HL-60 (cell line): ENCODE measurements around the gene KCNK5.

ENCODE experiments used
- POLR2AphosphoS5 ChIP-seq: IDR thresholded peaks from 2 replicates; pipeline ENCODE4 v1.6.1; 2012; ENCODE audit warnings: low read depth
- SPI1 ChIP-seq: IDR thresholded peaks from 2 replicates; pipeline ENCODE4 v1.6.1; 2012; ENCODE audit warnings: low read depth, mild to moderate bottlenecking, borderline replicate concordance
- TF ChIP-seq, protein P1 (sequence below): IDR thresholded peaks from one replicate; pipeline ENCODE4 v1.5.1; 2011; ENCODE audit warnings: low read length, control low read depth, inconsistent platforms; ENCODE audit not compliant: insufficient read depth
- TF ChIP-seq, protein P2 (sequence below): IDR thresholded peaks from 2 replicates; pipeline ENCODE4 v1.6.1; 2012; ENCODE audit warnings: low read depth; ENCODE audit not compliant: insufficient replicate concordance

DNA sequence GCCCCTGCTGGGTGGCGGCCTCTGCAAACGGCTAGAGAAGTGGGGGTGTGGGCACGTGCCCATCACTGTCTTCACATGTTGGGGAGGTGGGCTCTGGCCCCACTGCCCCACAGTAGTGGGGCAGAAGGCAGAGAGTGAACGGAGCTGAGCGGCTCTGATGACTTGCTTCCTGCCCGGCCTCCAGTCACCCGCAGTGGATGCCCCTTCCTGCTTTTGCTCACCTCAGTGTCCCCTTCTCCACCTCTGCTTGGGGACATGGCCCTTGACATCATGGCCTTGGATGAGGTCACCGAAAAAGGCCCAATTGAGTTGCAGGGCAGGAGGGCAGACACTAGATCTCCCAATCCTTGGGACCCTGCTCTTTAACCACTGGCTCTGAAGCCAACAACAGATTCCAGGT is 40.1 kb downstream of the KCNK5 start:
- TF ChIP-seq, protein P1, sequence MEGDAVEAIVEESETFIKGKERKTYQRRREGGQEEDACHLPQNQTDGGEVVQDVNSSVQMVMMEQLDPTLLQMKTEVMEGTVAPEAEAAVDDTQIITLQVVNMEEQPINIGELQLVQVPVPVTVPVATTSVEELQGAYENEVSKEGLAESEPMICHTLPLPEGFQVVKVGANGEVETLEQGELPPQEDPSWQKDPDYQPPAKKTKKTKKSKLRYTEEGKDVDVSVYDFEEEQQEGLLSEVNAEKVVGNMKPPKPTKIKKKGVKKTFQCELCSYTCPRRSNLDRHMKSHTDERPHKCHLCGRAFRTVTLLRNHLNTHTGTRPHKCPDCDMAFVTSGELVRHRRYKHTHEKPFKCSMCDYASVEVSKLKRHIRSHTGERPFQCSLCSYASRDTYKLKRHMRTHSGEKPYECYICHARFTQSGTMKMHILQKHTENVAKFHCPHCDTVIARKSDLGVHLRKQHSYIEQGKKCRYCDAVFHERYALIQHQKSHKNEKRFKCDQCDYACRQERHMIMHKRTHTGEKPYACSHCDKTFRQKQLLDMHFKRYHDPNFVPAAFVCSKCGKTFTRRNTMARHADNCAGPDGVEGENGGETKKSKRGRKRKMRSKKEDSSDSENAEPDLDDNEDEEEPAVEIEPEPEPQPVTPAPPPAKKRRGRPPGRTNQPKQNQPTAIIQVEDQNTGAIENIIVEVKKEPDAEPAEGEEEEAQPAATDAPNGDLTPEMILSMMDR: no peak
- no peak for TF ChIP-seq POLR2AphosphoS5
- no peak for TF ChIP-seq SPI1
- TF ChIP-seq, protein P2, sequence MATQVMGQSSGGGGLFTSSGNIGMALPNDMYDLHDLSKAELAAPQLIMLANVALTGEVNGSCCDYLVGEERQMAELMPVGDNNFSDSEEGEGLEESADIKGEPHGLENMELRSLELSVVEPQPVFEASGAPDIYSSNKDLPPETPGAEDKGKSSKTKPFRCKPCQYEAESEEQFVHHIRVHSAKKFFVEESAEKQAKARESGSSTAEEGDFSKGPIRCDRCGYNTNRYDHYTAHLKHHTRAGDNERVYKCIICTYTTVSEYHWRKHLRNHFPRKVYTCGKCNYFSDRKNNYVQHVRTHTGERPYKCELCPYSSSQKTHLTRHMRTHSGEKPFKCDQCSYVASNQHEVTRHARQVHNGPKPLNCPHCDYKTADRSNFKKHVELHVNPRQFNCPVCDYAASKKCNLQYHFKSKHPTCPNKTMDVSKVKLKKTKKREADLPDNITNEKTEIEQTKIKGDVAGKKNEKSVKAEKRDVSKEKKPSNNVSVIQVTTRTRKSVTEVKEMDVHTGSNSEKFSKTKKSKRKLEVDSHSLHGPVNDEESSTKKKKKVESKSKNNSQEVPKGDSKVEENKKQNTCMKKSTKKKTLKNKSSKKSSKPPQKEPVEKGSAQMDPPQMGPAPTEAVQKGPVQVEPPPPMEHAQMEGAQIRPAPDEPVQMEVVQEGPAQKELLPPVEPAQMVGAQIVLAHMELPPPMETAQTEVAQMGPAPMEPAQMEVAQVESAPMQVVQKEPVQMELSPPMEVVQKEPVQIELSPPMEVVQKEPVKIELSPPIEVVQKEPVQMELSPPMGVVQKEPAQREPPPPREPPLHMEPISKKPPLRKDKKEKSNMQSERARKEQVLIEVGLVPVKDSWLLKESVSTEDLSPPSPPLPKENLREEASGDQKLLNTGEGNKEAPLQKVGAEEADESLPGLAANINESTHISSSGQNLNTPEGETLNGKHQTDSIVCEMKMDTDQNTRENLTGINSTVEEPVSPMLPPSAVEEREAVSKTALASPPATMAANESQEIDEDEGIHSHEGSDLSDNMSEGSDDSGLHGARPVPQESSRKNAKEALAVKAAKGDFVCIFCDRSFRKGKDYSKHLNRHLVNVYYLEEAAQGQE: no peak
